ENCODE results near the gene DLGAP4. TPM values are rescaled to one million over a fixed set of nuclear protein-coding genes. Genes with fewer than 3 reads are reported as not detected.

Gene DLGAP4
- total and polyA plus RNA-seq, 9 donors = 18.2 to 75.9 (median 53.1) TPM

DNA sequence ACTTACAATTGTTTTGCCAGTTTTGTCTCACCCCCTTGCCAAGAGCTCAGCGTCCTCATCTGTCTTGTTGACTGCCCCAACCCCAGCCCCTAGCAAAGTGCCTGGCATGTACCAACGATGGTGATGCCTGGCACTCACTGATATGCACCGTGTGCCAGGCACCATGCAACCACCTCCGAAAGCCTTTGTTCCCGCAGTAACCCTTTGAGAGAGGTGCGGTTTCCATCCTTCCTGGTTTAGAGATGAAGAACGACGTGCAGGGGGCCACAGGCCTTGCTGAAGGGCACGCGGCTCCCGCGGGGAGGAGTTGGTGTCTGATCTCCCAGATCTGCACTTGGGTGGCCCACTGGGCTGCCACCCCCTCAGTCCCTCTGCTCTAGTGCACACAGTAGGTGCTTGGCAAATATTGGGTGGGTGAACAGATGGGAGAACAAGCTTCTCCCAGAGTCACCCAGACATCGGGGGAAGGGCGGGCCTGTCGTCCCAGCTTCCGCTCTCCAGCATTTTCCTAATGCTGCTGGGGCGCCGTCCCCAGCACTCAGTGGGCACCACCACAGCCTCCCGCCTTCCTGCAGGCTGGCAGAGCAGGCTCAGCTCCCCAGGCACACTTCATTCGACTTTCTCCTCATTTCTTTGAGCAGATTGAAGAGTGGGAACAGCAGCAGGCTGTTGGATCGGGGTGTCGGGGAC, 35.3 kb downstream of the DLGAP4 start:
- Histone ChIP-seq H3K27me3 (no peaks in the 10 kb centered on the region), H3K4me3 (no peak overlapping the region), H3K9me3 (no peaks in the 10 kb centered on the region), H3K4me1 (ENCODE audit: insufficient read depth) (no peaks in the 10 kb centered on the region), H3K36me3 (no peaks in the 10 kb centered on the region), H3K27ac (no peak overlapping the region)
- no peak for DNase-seq
- no peak for TF ChIP-seq EP300 (IDR thresholded peaks at IDR 0.05)
- no peak for TF ChIP-seq POLR2A (IDR thresholded peaks at IDR 0.05)
- no peak for TF ChIP-seq CTCF (IDR thresholded peaks at IDR 0.05)
- WGBS, 3 donors = 78 to 81% (median 79%) methylated on average over 22 of the region's 22 CpGs
- intact Hi-C loops (cut with DNase I) = no loop called here

GRCh38 chr20:36342331-36343120, 36.4 kb downstream of the DLGAP4 start:
- intact Hi-C loops (cut with DNase I) = no loop called here
- H3K4me1 ChIP-seq (ENCODE audit: insufficient read depth) = no peaks in the 10 kb centered on the region
- no peak for DNase-seq
- no peaks in the 10 kb centered on the region for H3K27me3 ChIP-seq
- 56 to 63% (median 57%) methylated on average over 8 of the region's 8 CpGs for whole genome bisulfite sequencing, 3 donors
- H3K36me3 ChIP-seq = no peaks in the 10 kb centered on the region
- H3K27ac ChIP-seq = no peak overlapping the region
- H3K4me3 ChIP-seq = no peak overlapping the region
- no peaks in the 10 kb centered on the region for H3K9me3 ChIP-seq
- TF ChIP-seq POLR2A (IDR thresholded peaks at IDR 0.05) = no peak
- no peak for TF ChIP-seq CTCF (IDR thresholded peaks at IDR 0.05)
- no peak for TF ChIP-seq EP300 (IDR thresholded peaks at IDR 0.05)

- WGBS, 3 donors = 60 to 89% (median 72%) methylated on average over 5 of the region's 5 CpGs
- no peak for DNase-seq
- Histone ChIP-seq H3K27me3 (no peaks in the 10 kb centered on the region), H3K4me1 (ENCODE audit: insufficient read depth) (no peaks in the 10 kb centered on the region), H3K27ac (no peak overlapping the region), H3K36me3 (no peaks in the 10 kb centered on the region), H3K4me3 (no peak overlapping the region), H3K9me3 (no peaks in the 10 kb centered on the region)
- intact Hi-C loops (cut with DNase I) = no loop called here
- no peak for TF ChIP-seq POLR2A (IDR thresholded peaks at IDR 0.05)
- no peak for TF ChIP-seq CTCF (IDR thresholded peaks at IDR 0.05)
- TF ChIP-seq EP300 (IDR thresholded peaks at IDR 0.05) = no peak
Observed at GRCh38 chr20:36343641-36344040, 37.5 kb downstream of the DLGAP4 start.

GRCh38 chr20:36344517-36345132, 38.5 kb downstream of the DLGAP4 start:
- DNase-seq = peak; percentile 34 to 56 (median 47)
- Histone ChIP-seq H3K27me3 (no peaks in the 10 kb centered on the region), H3K4me3 (no peak overlapping the region), H3K27ac (no peak overlapping the region), H3K4me1 (ENCODE audit: insufficient read depth) (no peaks in the 10 kb centered on the region), H3K36me3 (no peaks in the 10 kb centered on the region), H3K9me3 (no peaks in the 10 kb centered on the region)
- intact Hi-C loops (cut with DNase I) = no loop called here
- TF ChIP-seq POLR2A (IDR thresholded peaks at IDR 0.05) = no peak
- TF ChIP-seq EP300 (IDR thresholded peaks at IDR 0.05) = no peak
- TF ChIP-seq CTCF (IDR thresholded peaks at IDR 0.05) = no peak
- 6 to 14% (median 9%) methylated on average over 4 of the region's 4 CpGs for whole genome bisulfite sequencing, 3 donors

All from ovary (tissue), 9 donors.